Neural cell (in vitro differentiated cells): ENCODE results near the gene TCF4. TPM values are rescaled to one million over a fixed set of nuclear protein-coding genes. Genes with fewer than 3 reads are reported as not detected.

Experiments
- H2AFZ ChIP-seq: fragments of 200-600, 300-800 bp; sonication (generic), shearing (Covaris generic); 2 replicates; pipeline ENCODE4 v1.6.0; 2014; ENCODE audit warnings: low read depth, mild to moderate bottlenecking, antibody characterized with exemption, low read length, moderate library complexity
- H3F3A ChIP-seq: fragments of 200-600 bp; shearing (Covaris generic); 2 replicates; pipeline ENCODE4 v1.6.1; 2016; ENCODE audit warnings: mild to moderate bottlenecking, moderate library complexity, mixed read lengths, antibody characterized with exemption, low read length; ENCODE audit not compliant: insufficient read depth, poor library complexity, severe bottlenecking
- H3K27ac ChIP-seq: fragments of 200-600, 300-800 bp; sonication (generic), shearing (Covaris generic); 2 replicates; pipeline ENCODE4 v1.5.1; 2014; ENCODE audit warnings: mild to moderate bottlenecking, low read length, moderate library complexity
- H3K27me3 ChIP-seq: fragments of 300-800, 200-600 bp; sonication (generic), shearing (Covaris generic); 2 replicates; pipeline ENCODE4 v1.6.0; 2014; ENCODE audit warnings: mild to moderate bottlenecking, low read depth, low read length, moderate library complexity; ENCODE audit not compliant: insufficient read depth
- H3K36me3 ChIP-seq: fragments of 300-800, 200-600 bp; sonication (generic), shearing (Covaris generic); 2 replicates; pipeline ENCODE4 v1.5.1; 2014; ENCODE audit warnings: mild to moderate bottlenecking, antibody characterized with exemption, low read length, moderate library complexity; ENCODE audit not compliant: insufficient read depth
- H3K4me2 ChIP-seq: fragments of 300-800, 200-600 bp; sonication (generic), shearing (Covaris generic); 2 replicates; pipeline ENCODE4 v1.6.0; 2014; ENCODE audit warnings: mild to moderate bottlenecking, low read length
- H3K4me3 ChIP-seq: fragments of 300-800, 200-600 bp; sonication (generic), shearing (Covaris generic); 2 replicates; pipeline ENCODE4 v1.5.1; 2014; ENCODE audit warnings: mild to moderate bottlenecking, low read length, moderate library complexity
- H3K79me2 ChIP-seq: fragments of 200-600 bp; shearing (Covaris generic); replicated peaks from 2 replicates; pipeline ENCODE4 v1.6.0; 2014; ENCODE audit warnings: mild to moderate bottlenecking, low read length, moderate library complexity; ENCODE audit not compliant: insufficient read depth
- H3K9ac ChIP-seq: fragments of 300-800, 200-600 bp; sonication (generic), shearing (Covaris generic); 2 replicates; pipeline ENCODE4 v1.6.1; 2016; ENCODE audit warnings: mild to moderate bottlenecking, low read length, mixed read lengths
- H3K9me2 ChIP-seq: fragments of 200-600 bp; shearing (Covaris generic); 2 replicates; pipeline ENCODE4 v1.6.1; 2016; ENCODE audit warnings: mild to moderate bottlenecking, low read length, mixed read lengths; ENCODE audit not compliant: insufficient read depth
- H3K9me3 ChIP-seq: fragments of 200-600, 300-800 bp; sonication (generic), shearing (Covaris generic); 2 replicates; pipeline ENCODE4 v1.6.1; 2016; ENCODE audit warnings: mild to moderate bottlenecking, mixed run types, low read length, moderate library complexity, mixed read lengths
- H4K20me1 ChIP-seq: fragments of 200-600 bp; shearing (Covaris generic); 2 replicates; pipeline ENCODE4 v1.6.1; 2016; ENCODE audit warnings: mild to moderate bottlenecking, mixed run types; ENCODE audit not compliant: insufficient read depth
- EP300 ChIP-seq: fragments of 450-650 bp; conservative IDR thresholded peaks from 2 replicates; pipeline ENCODE4 v1.6.1; 2014; ENCODE audit warnings: antibody characterized with exemption, mild to moderate bottlenecking, moderate library complexity; ENCODE audit not compliant: poor library complexity, severe bottlenecking
- EZH2 ChIP-seq: fragments of 200-600, 300-800 bp; shearing (Covaris generic), sonication (generic); IDR thresholded peaks from 2 replicates; pipeline ENCODE4 v1.6.1; 2014; ENCODE audit warnings: antibody characterized with exemption, low read length, borderline replicate concordance, mild to moderate bottlenecking; ENCODE audit not compliant: insufficient read depth, poor library complexity, severe bottlenecking
- MXI1 ChIP-seq: fragments of 450-650 bp; conservative IDR thresholded peaks from 2 replicates; pipeline ENCODE4 v1.6.1; 2014; ENCODE audit warnings: antibody characterized with exemption, mild to moderate bottlenecking; ENCODE audit not compliant: poor library complexity, severe bottlenecking
- POLR2AphosphoS5 ChIP-seq: IDR thresholded peaks from 2 replicates; pipeline ENCODE4 v1.6.1; 2012
- RAD21 ChIP-seq: fragments of 450-650 bp; conservative IDR thresholded peaks from 2 replicates; pipeline ENCODE4 v1.6.1; 2014; ENCODE audit warnings: antibody characterized with exemption, mild to moderate bottlenecking, moderate library complexity
- SMC3 ChIP-seq: fragments of 450-650 bp; conservative IDR thresholded peaks from 2 replicates; pipeline ENCODE4 v1.6.1; 2014; ENCODE audit warnings: antibody characterized with exemption, mild to moderate bottlenecking, moderate library complexity; ENCODE audit not compliant: poor library complexity
- TAF1 ChIP-seq: IDR thresholded peaks from 2 replicates; pipeline ENCODE4 v1.6.1; 2012; ENCODE audit warnings: low read depth
- polyA plus RNA-seq: library from polyadenylated mRNA; depleted of rRNA; stranded (reverse); fragments of >200 nt; gene quantifications from 2 replicates; pipeline ENCODE4 v1.2.3, GENCODE V29; 2014
- TF ChIP-seq, protein P1 (sequence below): IDR thresholded peaks from 2 replicates; pipeline ENCODE4 v1.6.1; 2012; ENCODE audit warnings: borderline replicate concordance
- TF ChIP-seq, protein P2 (sequence below): fragments of 450-650 bp; IDR thresholded peaks from 2 replicates; pipeline ENCODE4 v1.5.1; 2014; ENCODE audit warnings: antibody characterized with exemption, mild to moderate bottlenecking, moderate library complexity; ENCODE audit not compliant: poor library complexity, severe bottlenecking

Gene TCF4
- polyA plus RNA-seq, 1 donor from 2014 or later, result 7.0 TPM

DNA sequence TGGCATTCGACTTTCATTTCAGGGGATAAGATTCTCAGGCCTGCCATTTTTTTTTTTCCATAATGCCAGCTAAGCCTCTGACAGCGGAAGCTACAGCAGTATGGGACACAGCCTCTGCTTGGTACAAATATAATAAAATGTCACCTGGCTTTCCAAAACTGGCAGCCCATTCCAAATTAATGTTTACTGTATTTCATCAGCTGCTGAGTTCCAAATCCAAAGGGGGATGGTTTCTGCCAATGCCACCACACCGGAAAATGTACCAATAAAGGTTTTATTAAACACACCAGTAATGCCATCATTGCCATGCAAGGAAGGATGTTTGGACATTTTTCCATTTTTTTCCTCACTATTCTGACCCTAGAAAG lies 352.9 kb downstream of the TCF4 start:
- no peak overlapping the region for H3K4me2 ChIP-seq

DNA sequence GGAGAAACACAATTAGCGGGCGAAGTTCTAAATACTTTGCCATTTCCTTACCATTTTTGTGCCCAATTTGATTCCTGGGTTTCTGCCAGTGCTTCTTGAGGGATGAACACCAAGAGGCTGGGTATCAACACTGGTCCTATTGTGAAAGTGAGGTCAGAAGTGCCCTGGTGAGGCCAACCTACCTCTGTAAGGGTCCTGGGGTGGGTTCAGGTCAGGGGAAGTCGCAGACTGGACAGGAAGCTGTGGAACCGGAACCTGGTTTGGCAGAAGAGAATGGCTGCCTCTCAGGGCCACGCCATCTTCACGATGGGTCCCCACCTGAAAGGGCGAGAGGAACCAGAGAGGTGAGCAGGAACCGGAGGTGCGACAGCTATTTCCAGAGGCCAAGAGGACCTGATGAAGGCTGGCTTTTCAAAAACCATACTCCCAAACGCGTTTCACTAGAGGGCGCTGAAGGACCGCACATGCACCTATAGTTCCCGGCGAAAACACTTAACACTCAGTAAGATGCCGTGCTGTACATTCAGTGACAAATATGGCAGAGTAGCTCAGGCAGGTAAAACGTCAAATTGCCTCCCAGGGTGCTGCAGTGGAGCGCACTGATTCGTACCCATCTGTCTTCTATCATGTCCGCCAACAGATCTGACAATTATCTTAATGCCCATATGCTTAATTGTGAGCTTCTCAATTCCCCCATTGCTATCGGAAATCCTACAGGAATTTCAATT lies 353.5 kb downstream of the TCF4 start:
- no peak overlapping the region for H2AFZ ChIP-seq
- H3K27me3 ChIP-seq, result no peaks in the 10 kb centered on the region
- H3K36me3 ChIP-seq, result no peaks in the 10 kb centered on the region
- no peaks in the 10 kb centered on the region for H4K20me1 ChIP-seq
- H3K9me3 ChIP-seq, result no peaks in the 10 kb centered on the region
- TF ChIP-seq SMC3, result peak; percentile 96
- no peak for TF ChIP-seq TAF1
- no peak for TF ChIP-seq EZH2
- TF ChIP-seq, protein P1, sequence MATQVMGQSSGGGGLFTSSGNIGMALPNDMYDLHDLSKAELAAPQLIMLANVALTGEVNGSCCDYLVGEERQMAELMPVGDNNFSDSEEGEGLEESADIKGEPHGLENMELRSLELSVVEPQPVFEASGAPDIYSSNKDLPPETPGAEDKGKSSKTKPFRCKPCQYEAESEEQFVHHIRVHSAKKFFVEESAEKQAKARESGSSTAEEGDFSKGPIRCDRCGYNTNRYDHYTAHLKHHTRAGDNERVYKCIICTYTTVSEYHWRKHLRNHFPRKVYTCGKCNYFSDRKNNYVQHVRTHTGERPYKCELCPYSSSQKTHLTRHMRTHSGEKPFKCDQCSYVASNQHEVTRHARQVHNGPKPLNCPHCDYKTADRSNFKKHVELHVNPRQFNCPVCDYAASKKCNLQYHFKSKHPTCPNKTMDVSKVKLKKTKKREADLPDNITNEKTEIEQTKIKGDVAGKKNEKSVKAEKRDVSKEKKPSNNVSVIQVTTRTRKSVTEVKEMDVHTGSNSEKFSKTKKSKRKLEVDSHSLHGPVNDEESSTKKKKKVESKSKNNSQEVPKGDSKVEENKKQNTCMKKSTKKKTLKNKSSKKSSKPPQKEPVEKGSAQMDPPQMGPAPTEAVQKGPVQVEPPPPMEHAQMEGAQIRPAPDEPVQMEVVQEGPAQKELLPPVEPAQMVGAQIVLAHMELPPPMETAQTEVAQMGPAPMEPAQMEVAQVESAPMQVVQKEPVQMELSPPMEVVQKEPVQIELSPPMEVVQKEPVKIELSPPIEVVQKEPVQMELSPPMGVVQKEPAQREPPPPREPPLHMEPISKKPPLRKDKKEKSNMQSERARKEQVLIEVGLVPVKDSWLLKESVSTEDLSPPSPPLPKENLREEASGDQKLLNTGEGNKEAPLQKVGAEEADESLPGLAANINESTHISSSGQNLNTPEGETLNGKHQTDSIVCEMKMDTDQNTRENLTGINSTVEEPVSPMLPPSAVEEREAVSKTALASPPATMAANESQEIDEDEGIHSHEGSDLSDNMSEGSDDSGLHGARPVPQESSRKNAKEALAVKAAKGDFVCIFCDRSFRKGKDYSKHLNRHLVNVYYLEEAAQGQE, result no peak
- TF ChIP-seq RAD21, result peak; percentile 98
- TF ChIP-seq, protein P2, sequence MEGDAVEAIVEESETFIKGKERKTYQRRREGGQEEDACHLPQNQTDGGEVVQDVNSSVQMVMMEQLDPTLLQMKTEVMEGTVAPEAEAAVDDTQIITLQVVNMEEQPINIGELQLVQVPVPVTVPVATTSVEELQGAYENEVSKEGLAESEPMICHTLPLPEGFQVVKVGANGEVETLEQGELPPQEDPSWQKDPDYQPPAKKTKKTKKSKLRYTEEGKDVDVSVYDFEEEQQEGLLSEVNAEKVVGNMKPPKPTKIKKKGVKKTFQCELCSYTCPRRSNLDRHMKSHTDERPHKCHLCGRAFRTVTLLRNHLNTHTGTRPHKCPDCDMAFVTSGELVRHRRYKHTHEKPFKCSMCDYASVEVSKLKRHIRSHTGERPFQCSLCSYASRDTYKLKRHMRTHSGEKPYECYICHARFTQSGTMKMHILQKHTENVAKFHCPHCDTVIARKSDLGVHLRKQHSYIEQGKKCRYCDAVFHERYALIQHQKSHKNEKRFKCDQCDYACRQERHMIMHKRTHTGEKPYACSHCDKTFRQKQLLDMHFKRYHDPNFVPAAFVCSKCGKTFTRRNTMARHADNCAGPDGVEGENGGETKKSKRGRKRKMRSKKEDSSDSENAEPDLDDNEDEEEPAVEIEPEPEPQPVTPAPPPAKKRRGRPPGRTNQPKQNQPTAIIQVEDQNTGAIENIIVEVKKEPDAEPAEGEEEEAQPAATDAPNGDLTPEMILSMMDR, result peak; percentile 95
- peak; percentile 10 for TF ChIP-seq MXI1
- TF ChIP-seq POLR2AphosphoS5, result no peak
- TF ChIP-seq EP300, result peak; percentile 36
- no peaks in the 10 kb centered on the region for H3K79me2 ChIP-seq
- H3K9ac ChIP-seq, result no peak overlapping the region
- H3F3A ChIP-seq, result no peaks in the 10 kb centered on the region
- H3K27ac ChIP-seq, result no peak overlapping the region
- H3K4me2 ChIP-seq, result no peak overlapping the region
- no peaks in the 10 kb centered on the region for H3K9me2 ChIP-seq
- peak overlapping the region; percentile 25 for H3K4me3 ChIP-seq

More for the DNA sequence above, 352.9 kb downstream of the TCF4 start:
- H3K36me3 ChIP-seq, result no peaks in the 10 kb centered on the region
- no peak overlapping the region for H3K9ac ChIP-seq
- no peaks in the 10 kb centered on the region for H3F3A ChIP-seq
- peak overlapping the region; percentile 25 for H3K4me3 ChIP-seq
- H2AFZ ChIP-seq, result no peak overlapping the region
- no peak for TF ChIP-seq TAF1
- TF ChIP-seq EP300, result no peak
- no peak for TF ChIP-seq MXI1
- TF ChIP-seq SMC3, result no peak
- TF ChIP-seq, protein P2, result no peak
- TF ChIP-seq, protein P1, result no peak
- no peak for TF ChIP-seq EZH2
- no peak for TF ChIP-seq RAD21
- no peak overlapping the region for H3K27ac ChIP-seq
- H3K27me3 ChIP-seq, result no peaks in the 10 kb centered on the region
- H3K79me2 ChIP-seq, result no peaks in the 10 kb centered on the region
- no peaks in the 10 kb centered on the region for H4K20me1 ChIP-seq
- no peaks in the 10 kb centered on the region for H3K9me3 ChIP-seq
- H3K9me2 ChIP-seq, result no peaks in the 10 kb centered on the region
